OCI-M1 (cell line): ENCODE results near the gene ASPN.

ENCODE experiments used
- DNase-seq: peaks from one replicate; lab custom pipeline; 2025; lab: John Stamatoyannopoulos, UW

Gene ASPN

GRCh38 chr9:92468206-92468605 lies 14.1 kb downstream of the ASPN start:
- no peak for DNase-seq

GRCh38 chr9:92467511-92467910 lies 14.8 kb downstream of the ASPN start:
- no peak for DNase-seq

- DNase-seq, result no peak
Measured at GRCh38 chr9:92467041-92467440, 15.3 kb downstream of the ASPN start.

GRCh38 chr9:92463984-92464383 lies 18.3 kb downstream of the ASPN start:
- no peak for DNase-seq

GRCh38 chr9:92463387-92463786 lies 18.9 kb downstream of the ASPN start:
- no peak for DNase-seq

- no peak for DNase-seq
Measured at GRCh38 chr9:92457576-92457975, 24.7 kb downstream of the ASPN start.

- peak; percentile 3 for DNase-seq
Measured at GRCh38 chr9:92455217-92455616, 27.1 kb downstream of the ASPN start.

GRCh38 chr9:92446536-92446935 lies 35.8 kb downstream of the ASPN start:
- no peak for DNase-seq

GRCh38 chr9:92444841-92445240 lies 37.5 kb downstream of the ASPN start:
- DNase-seq, result no peak

- DNase-seq, result no peak
Measured at GRCh38 chr9:92440751-92441046, 41.6 kb downstream of the ASPN start.

- DNase-seq, result no peak
Measured at GRCh38 chr9:92439921-92440750, 42.2 kb downstream of the ASPN start.

GRCh38 chr9:92438900-92439526 lies 43.3 kb downstream of the ASPN start:
- DNase-seq, result peak; percentile 40

GRCh38 chr9:92435263-92435662 lies 47.0 kb downstream of the ASPN start:
- DNase-seq, result no peak

DNA sequence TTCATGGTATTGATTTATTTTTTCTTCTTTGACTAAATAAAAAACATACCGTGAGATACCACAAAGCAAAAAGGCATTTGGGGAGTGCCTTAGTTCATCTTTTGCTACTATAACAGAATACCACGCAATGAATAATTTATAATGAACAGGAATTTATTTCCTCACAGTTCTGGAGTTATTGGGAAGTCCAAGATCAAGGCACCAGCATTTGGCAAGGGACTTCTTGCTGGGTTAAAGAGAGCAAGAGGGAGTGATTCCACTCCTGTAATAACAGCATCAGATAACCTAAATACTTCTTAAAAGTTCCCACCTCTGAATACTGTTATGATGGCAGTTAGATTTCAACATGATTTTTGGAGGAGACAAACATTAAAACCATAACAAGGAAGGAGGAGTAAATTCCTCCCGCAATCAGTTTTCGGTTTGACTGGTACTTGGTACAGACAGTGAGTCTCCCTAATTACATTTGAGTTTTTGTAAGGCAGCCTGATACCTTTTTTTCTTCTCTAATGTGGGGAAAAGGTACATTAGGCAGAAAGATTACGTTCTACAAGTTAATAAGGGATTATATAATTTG lies 49.2 kb downstream of the ASPN start:
- no peak for DNase-seq

DNA sequence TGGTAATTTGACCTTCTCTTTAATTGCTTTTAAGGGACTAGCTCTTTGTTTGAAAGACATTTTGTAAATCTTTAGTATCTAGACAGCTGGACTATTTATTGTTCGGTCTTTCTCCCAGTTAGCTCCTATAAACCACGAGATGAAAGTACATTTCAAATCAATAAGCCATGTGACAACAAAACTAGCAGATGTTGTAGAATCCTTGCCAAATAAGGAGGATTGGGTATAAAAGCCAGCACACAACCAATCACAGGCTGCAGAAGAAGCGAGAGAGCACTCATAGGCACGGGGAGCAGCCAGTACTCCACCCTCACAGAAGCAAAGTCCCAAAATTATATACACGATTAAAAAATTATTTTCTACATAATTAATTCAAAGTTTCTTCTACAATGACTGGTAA lies 50.0 kb downstream of the ASPN start:
- no peak for DNase-seq

GRCh38 chr9:92429836-92430235 lies 52.5 kb downstream of the ASPN start:
- DNase-seq, result no peak

DNA sequence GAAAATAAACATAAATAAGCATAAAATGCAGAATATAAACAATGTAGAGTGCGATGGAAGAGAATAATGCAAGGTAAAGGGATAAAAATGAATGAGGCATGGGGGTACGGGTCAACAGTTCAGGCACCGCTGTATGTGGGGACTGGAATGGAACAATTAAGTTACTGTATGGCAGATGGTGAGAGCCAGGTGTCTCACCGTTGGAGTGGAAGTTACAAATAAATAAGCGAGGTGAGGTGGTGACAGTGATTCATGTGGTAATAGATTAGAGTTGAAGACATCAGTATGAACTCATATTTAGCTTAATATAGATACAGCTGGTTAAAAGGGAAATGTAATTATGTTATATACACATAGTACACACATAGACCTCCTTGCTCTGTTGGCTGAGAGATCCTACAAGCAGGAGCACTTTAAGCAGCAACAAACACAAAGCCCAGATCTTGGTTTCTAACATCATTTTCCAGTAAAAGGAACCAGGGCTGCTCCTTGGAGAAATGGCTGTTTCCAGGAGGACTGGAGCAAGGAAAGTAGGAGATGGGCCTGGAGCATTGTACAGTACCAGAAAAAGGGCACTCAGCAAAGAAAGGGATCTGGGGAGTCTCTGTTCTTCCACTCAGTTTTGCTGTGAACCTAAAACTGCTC lies 55.7 kb downstream of the ASPN start:
- DNase-seq, result no peak

GRCh38 chr9:92425474-92425873 lies 56.8 kb downstream of the ASPN start:
- no peak for DNase-seq

GRCh38 chr9:92424340-92424739 lies 58.0 kb downstream of the ASPN start, which contains the start of gene OMD:
TSS of gene OMD (minus strand) at chr9:92424471. CDS start at chr9:92417558, 6,913 bp downstream.
- DNase-seq, result no peak

DNA sequence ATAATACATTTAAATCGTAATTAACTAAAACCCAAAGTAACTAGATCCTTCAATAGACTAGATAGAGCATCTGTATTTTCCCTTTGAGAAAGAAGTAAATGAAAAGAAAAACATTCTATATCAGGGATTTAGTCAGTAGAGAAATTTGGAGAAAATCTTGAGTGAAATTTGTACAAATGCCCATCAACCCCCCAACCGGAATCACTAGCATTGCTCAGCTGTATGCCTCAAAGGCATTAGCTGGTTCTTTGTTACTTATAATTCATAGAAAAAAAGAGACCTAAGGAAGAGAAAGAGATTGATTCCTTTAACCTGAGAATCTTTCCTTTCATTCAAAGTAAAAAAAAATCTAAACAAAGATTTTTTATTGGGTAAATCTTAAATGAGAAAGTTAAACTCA lies 58.7 kb downstream of the ASPN start:
- DNase-seq, result no peak

- DNase-seq, result peak; percentile 28
Measured at GRCh38 chr9:92422611-92423338, 59.5 kb downstream of the ASPN start.

DNA sequence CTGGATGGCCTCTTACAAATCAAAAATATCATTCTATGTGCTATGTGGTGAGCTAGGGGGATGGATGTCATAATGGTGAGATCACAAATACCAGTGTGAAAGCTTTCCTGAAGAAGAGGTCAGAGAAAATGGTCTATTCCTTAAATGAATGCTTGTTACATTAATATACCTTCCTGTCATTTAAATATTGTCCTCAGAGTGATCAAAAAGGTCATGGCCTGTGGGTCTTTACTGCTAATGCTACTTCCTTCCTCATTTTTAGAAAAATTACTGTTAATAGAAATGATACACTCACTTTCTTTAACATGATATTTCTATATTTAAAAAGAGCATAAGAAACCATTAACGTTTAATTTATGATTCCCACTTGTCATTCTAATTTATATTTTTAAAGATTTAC lies 67.7 kb downstream of the ASPN start:
- DNase-seq, result no peak
